PC-3 (cell line): ENCODE measurements around the gene C9orf50. TPM values are rescaled to one million over a fixed set of nuclear protein-coding genes. Genes with fewer than 3 reads are reported as not detected.
A peak's percentile ranks its signal among the peaks of the same experiment; 100 is the strongest.

Experiments used
- ATAC-seq: fragments of 200-7000 bp; cut with Tn5 transposase; 2 replicates; pipeline ENCODE4 v1.9.1; 2020; ENCODE audit warnings: mild to moderate bottlenecking, moderate library complexity
- BruUV-seq: library from RNA; stranded (reverse); fragments of 400-500 nt; replicated peaks from 2 replicates; lab custom pipeline; 2021; lab: Mats Ljungman, UMichigan
- CTCF ChIA-PET: fragments of 300-600 bp; sonication (Branson Sonifier 250); formaldehyde crosslinking; loops from one replicate; lab custom pipeline; 2022; ENCODE audit warnings: antibody characterized with exemption; lab: Charles Lee
- POLR2A ChIA-PET: fragments of 300-600 bp; sonication (Branson Sonifier 250); formaldehyde crosslinking; loops from one replicate; lab custom pipeline; 2022; ENCODE audit warnings: antibody characterized with exemption; ENCODE audit not compliant: unreplicated experiment; lab: Charles Lee
- DNase-seq: peaks from one replicate; pipeline ENCODE4 v3.0.0-alpha.2; 2015
- H2AFZ ChIP-seq: fragments of 300-600 bp; sonication (generic); 2 replicates; pipeline ENCODE4 v1.6.0; 2016; ENCODE audit warnings: antibody characterized with exemption, low read length
- H3F3A ChIP-seq: fragments of 300-600 bp; sonication (generic); one replicate; pipeline ENCODE4 v1.6.0; 2017; ENCODE audit warnings: antibody characterized with exemption, low read length, control low read depth, mild to moderate bottlenecking; ENCODE audit not compliant: unreplicated experiment
- H3K27ac ChIP-seq: fragments of 300-600 bp; sonication (generic); 2 replicates; pipeline ENCODE4 v1.5.1; 2016; ENCODE audit warnings: mild to moderate bottlenecking, low read length
- H3K27me3 ChIP-seq: fragments of 300-600 bp; sonication (generic); 2 replicates; pipeline ENCODE4 v1.6.1; 2016; ENCODE audit warnings: low read length, mixed read lengths
- H3K36me3 ChIP-seq: fragments of 300-600 bp; sonication (generic); 2 replicates; pipeline ENCODE4 v1.6.1; 2016; ENCODE audit warnings: low read depth, mixed run types, low read length, mixed read lengths
- H3K4me1 ChIP-seq: fragments of 300-600 bp; sonication (generic); 2 replicates; pipeline ENCODE4 v1.5.1; 2016; ENCODE audit warnings: low read length; ENCODE audit not compliant: insufficient read depth
- H3K4me2 ChIP-seq: fragments of 300-600 bp; sonication (generic); 2 replicates; pipeline ENCODE4 v1.6.0; 2016; ENCODE audit warnings: low read length
- H3K4me3 ChIP-seq: fragments of 300-600 bp; sonication (generic); 2 replicates; pipeline ENCODE4 v1.5.1; 2016; ENCODE audit warnings: mild to moderate bottlenecking, low read length, mixed read lengths
- H3K79me2 ChIP-seq: fragments of 300-600 bp; sonication (generic); 2 replicates; pipeline ENCODE4 v1.6.1; 2017; ENCODE audit warnings: low read length, mixed read lengths
- H3K9ac ChIP-seq: fragments of 300-600 bp; sonication (generic); 2 replicates; pipeline ENCODE4 v1.6.0; 2016; ENCODE audit warnings: mild to moderate bottlenecking, low read length
- H3K9me2 ChIP-seq: fragments of 300-600 bp; sonication (generic); replicated peaks from 2 replicates; pipeline ENCODE4 v1.6.1; 2016; ENCODE audit warnings: mixed run types, low read length, mixed read lengths
- H3K9me3 ChIP-seq: fragments of 300-600 bp; sonication (generic); 2 replicates; pipeline ENCODE4 v1.6.1; 2016; ENCODE audit warnings: low read length, mixed read lengths
- H4K20me1 ChIP-seq: fragments of 300-600 bp; sonication (generic); 2 replicates; pipeline ENCODE4 v1.6.1; 2016; ENCODE audit warnings: low read length, mixed read lengths
- EZH2 ChIP-seq: fragments of 300-600 bp; sonication (generic); IDR thresholded peaks from one replicate; pipeline ENCODE4 v1.6.1; 2017; ENCODE audit warnings: antibody characterized with exemption, mild to moderate bottlenecking, low read length; ENCODE audit not compliant: unreplicated experiment
- EZH2phosphoT487 ChIP-seq: fragments of 300-600 bp; sonication (generic); IDR thresholded peaks from 2 replicates; pipeline ENCODE4 v1.6.1; 2018; ENCODE audit warnings: mild to moderate bottlenecking, antibody characterized with exemption, low read length, borderline replicate concordance
- intact Hi-C: fragments of 100-400 bp; cut with micrococcal nuclease; formaldehyde crosslinking; loops from 2 replicates; pipeline ENCODE4 v1.9.0; 2023
- total RNA-seq: library from RNA; depleted of rRNA; stranded (reverse); fragments of >200 nt; gene quantifications from 2 replicates; pipeline ENCODE4 v1.2.3, GENCODE V29; 2014
- TF ChIP-seq, protein P1 (sequence below): fragments of 300-600 bp; sonication (generic); conservative IDR thresholded peaks from 2 replicates; pipeline ENCODE4 v1.5.1; 2017; ENCODE audit warnings: antibody characterized with exemption, low read depth, mild to moderate bottlenecking, low read length

C9orf50 gene
- total RNA-seq, 1 experiment from 2014 or later, result not detected

DNA sequence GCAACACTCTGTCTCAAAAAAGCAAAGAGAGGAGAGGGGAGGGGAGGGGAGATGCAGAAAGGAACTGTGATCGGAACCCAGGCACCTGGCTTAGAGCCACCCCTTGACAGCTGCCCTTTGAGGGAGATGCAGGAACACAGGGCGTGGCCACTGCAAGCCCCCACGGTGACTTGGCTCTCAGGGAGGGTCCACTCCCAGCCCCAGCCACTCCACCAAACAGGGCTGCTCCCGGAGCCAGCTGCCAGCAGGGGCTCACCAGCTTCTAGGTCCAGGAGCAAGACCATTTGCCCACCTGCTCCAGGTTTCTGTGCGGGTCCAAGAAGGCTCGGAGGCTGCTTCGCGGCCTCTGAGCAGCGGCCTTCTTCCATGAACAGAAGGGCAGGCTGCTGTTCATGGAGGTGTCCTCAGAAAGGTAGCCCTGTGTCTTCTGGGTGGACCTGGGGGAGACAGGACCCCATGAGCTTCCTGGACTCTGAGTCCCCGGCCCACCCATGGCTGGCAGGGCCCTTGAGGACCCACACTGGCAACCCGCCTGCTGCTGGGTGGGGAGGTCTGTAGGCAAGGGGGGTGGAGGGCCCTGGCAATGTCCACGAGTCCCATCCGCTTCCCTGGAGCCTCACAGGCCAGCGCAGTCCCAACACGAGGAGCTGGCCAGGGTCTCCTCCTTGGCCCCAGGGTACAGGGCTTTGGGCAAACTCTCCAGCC, 7.9 kb downstream of the C9orf50 start:
- ATAC-seq (no peak), DNase-seq (no peak)
- H3K27me3 ChIP-seq, result no peaks in the 10 kb centered on the region
- TF ChIP-seq EZH2phosphoT487 (no peak), EZH2 (no peak)
- TF ChIP-seq, protein P1, sequence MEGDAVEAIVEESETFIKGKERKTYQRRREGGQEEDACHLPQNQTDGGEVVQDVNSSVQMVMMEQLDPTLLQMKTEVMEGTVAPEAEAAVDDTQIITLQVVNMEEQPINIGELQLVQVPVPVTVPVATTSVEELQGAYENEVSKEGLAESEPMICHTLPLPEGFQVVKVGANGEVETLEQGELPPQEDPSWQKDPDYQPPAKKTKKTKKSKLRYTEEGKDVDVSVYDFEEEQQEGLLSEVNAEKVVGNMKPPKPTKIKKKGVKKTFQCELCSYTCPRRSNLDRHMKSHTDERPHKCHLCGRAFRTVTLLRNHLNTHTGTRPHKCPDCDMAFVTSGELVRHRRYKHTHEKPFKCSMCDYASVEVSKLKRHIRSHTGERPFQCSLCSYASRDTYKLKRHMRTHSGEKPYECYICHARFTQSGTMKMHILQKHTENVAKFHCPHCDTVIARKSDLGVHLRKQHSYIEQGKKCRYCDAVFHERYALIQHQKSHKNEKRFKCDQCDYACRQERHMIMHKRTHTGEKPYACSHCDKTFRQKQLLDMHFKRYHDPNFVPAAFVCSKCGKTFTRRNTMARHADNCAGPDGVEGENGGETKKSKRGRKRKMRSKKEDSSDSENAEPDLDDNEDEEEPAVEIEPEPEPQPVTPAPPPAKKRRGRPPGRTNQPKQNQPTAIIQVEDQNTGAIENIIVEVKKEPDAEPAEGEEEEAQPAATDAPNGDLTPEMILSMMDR, result no peak
- intact Hi-C loops, result loop anchor here (5.0 kb wide), 4 partner anchors 116 to 476 kb away; partner anchors contain the start of gene IER5L
- no peaks in the 10 kb centered on the region for H3F3A ChIP-seq
- H3K4me3 ChIP-seq, result no peak overlapping the region
- H3K9me3 ChIP-seq, result no peaks in the 10 kb centered on the region
- no peaks in the 10 kb centered on the region for H4K20me1 ChIP-seq
- ChIA-PET CTCF (no interaction called here), POLR2A (no interaction called here)
- no peak overlapping the region for H3K9ac ChIP-seq
- H3K27ac ChIP-seq, result no peak overlapping the region
- no peaks in the 10 kb centered on the region for H3K36me3 ChIP-seq
- H2AFZ ChIP-seq, result no peak overlapping the region
- BruUV-seq, result no TSS peak
- H3K9me2 ChIP-seq, result no peaks in the 10 kb centered on the region
- peaks cover 8% of the 10 kb centered on the region; the same call in 1 of the 2 replicates for H3K4me1 ChIP-seq
- no peak overlapping the region for H3K4me2 ChIP-seq
- no peaks in the 10 kb centered on the region for H3K79me2 ChIP-seq

DNA sequence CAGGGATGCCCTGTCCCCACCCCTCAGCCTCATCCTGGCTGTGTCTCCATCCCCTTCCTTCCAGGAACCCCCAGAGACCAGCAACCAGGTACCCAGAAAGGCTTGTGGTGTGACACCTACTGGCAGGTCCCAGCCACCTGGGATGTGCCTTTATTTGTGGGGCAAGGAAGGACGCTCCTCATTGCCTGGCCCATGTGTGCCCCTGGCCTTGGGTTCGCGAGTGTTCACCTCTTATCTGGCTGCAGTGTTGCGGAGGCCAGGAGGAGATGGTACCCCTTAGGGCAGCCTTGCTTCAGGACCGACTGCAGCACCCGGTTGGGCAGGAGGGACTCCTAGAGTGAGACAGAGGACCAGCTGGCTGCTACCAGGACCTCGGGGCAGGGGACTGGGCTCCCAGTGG, 8.8 kb downstream of the C9orf50 start:
- no peak overlapping the region for H3K4me2 ChIP-seq
- no peaks in the 10 kb centered on the region for H3K79me2 ChIP-seq
- no peak for ATAC-seq
- DNase-seq, result no peak
- H3K4me3 ChIP-seq, result no peak overlapping the region
- H3K9ac ChIP-seq, result no peak overlapping the region
- H3K4me1 ChIP-seq, result peaks cover 8% of the 10 kb centered on the region; the same call in 1 of the 2 replicates
- no peaks in the 10 kb centered on the region for H3K9me2 ChIP-seq
- no peaks in the 10 kb centered on the region for H3K27me3 ChIP-seq
- no peak overlapping the region for H3K27ac ChIP-seq
- no peak overlapping the region for H2AFZ ChIP-seq
- TF ChIP-seq, protein P1, result 0 out of 2 replicates have a peak, but pooled peaks have one; percentile 19
- TF ChIP-seq EZH2phosphoT487 (no peak), EZH2 (no peak)
- CTCF ChIA-PET, result no interaction called here
- no peaks in the 10 kb centered on the region for H3K36me3 ChIP-seq
- H3K9me3 ChIP-seq, result no peaks in the 10 kb centered on the region
- POLR2A ChIA-PET, result no interaction called here
- no peaks in the 10 kb centered on the region for H3F3A ChIP-seq
- BruUV-seq, result no TSS peak
- no peaks in the 10 kb centered on the region for H4K20me1 ChIP-seq
- intact Hi-C loops, result loop anchor here (5.0 kb wide), 4 partner anchors 115 to 475 kb away; partner anchors contain the start of gene IER5L
